Jurkat, Clone E6-1 (cell line): ENCODE data around the gene BYSL. TPM values are rescaled to one million over a fixed set of nuclear protein-coding genes. Genes with fewer than 3 reads are reported as not detected.

Experiments used
- DNase-seq: peaks from one replicate; pipeline ENCODE4 v3.0.0-alpha.2; 2011; ENCODE audit warnings: low read depth, low spot score
- H3K4me3 ChIP-seq: 2 replicates; pipeline ENCODE4 v1.5.1; 2011; ENCODE audit warnings: mild to moderate bottlenecking, low read length, control low read depth, moderate library complexity
- polyA plus RNA-seq: library from polyadenylated mRNA; unstranded; fragments of >200 nt; gene quantifications from one replicate; pipeline ENCODE4 v1.2.1, GENCODE V29; 2012; ENCODE audit warnings: missing spikeins; ENCODE audit not compliant: insufficient read length, insufficient read depth

Gene BYSL, protein sequence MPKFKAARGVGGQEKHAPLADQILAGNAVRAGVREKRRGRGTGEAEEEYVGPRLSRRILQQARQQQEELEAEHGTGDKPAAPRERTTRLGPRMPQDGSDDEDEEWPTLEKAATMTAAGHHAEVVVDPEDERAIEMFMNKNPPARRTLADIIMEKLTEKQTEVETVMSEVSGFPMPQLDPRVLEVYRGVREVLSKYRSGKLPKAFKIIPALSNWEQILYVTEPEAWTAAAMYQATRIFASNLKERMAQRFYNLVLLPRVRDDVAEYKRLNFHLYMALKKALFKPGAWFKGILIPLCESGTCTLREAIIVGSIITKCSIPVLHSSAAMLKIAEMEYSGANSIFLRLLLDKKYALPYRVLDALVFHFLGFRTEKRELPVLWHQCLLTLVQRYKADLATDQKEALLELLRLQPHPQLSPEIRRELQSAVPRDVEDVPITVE
- 87.7 TPM for polyA plus RNA-seq

- peak within 1 kb of the TSS; percentile 68 for H3K4me3 ChIP-seq
- peak; percentile 92 for DNase-seq
These were observed at the start of gene BYSL, which contains the start of gene MED20 for GRCh38 chr6:41920921-41921711. Gene BYSL, plus strand, starts transcription at chr6:41921499. Its CDS starts 64 bp downstream, at chr6:41921563. Gene MED20, minus strand, starts transcription at chr6:41921139. Its CDS starts 121 bp downstream, at chr6:41921018.

DNA sequence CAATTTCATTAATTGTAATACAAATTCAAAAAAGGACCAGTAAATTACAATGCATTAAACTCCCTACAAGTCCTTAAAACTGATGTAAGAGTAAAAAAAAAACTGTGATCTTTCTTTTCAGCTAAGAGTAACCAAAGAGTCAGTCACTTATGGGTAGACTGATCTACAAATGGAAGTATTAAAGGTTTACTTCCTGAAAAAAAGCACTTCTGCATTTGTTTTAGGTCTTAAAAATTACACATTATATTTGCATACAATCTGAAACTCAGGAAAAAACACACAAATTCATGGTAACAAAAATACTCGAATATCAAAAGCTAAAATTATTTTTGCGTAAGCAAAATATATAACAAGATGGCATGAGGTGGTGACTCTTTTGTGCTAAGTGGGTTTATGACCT, 49.6 kb upstream of the BYSL start:
- no peak for DNase-seq
- no peak overlapping the region for H3K4me3 ChIP-seq

GRCh38 chr6:41872147-41872546, 49.2 kb upstream of the BYSL start:
- H3K4me3 ChIP-seq: no peak overlapping the region
- no peak for DNase-seq

DNA sequence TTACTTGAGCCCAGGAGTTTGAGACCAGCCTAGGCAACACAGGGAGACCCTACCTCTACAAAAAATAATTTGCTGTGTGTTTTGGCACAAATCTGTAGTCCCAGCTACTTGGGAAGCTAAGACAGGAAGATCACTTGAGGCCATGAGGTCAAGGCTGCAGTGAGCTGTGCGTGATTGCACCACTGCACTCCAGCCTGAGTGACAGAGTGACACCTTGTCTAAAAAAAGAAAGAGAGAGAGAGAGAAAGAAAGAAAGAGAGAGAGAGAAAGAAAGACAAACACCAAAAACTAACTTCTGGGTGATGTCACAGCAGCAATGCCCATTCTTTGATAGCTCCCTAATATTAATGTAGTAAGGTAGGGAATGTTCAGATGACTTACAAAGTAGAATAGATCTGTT, 46.6 kb upstream of the BYSL start:
- H3K4me3 ChIP-seq: no peak overlapping the region
- DNase-seq: no peak

DNA sequence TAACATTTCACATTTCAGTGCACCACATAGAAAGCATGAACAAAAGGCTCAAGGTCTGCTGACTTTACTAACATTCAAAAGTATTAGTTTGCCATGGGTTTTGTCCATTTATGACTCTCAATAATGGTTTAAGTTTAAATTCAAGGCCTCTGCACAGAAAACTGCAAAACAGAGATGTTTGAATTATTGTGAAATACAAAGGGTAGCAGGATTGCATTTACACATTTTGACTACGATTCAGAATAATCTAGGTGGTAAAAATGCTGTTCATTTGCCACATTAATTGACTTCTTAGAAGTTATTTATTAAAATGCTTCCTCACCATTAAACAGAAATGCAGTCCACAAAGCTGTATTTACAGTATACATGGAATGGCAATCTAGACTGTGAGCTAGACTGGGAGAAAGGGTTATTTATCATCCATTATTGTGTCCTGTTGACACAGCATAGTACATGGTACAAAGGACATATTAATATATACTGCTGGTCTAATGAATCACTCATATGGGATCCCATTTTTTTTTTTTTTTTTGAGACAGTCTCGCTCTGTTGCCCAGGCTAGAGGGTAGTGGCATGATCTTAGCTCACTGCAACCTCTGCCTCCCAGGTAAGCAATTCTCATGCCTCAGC, 44.1 kb upstream of the BYSL start:
- DNase-seq: no peak
- H3K4me3 ChIP-seq: no peak overlapping the region

DNA sequence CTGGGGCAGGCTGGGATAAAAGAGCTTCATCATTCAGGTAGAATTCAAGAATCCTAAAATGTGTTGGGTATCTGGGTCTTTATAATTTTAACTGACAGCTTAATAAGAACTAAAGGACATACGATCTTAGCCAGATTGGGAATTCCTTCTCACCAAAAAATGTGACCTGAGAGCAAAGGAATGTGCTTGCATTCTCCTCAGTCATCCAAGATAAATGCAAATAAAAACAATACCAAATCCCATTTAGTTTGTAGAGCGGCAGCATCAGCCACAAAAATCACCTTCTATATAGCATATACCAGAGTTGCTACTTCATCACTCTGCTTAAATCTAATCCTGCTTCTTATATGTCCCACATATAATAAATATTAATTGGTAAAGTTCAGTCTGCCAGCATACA, 43.1 kb upstream of the BYSL start:
- H3K4me3 ChIP-seq: no peak overlapping the region
- no peak for DNase-seq

DNA sequence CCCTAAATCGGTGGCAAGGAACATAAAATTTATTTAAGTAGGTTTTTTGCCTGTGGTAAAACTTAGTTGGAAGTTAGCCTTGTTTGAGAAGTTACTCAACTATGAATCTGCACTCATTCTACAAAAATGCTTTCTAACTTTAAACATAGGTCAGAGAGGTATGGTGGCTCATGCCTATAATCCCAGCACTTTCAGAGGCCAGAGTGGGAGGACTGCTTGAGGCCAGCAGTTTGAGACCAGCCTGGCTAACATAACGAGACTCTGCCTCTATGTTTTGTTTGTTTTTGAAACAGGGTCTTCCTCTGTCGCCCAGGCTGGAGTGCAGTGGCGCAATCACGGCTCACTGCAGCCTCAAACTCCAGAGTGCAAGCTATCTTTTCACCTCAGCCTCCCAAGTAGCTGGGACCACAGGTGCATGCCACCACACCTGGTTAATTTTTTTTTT, 42.3 kb upstream of the BYSL start:
- no peak for DNase-seq
- H3K4me3 ChIP-seq: no peak overlapping the region

GRCh38 chr6:41881506-41881905, 39.8 kb upstream of the BYSL start:
- no peak overlapping the region for H3K4me3 ChIP-seq
- DNase-seq: no peak

DNA sequence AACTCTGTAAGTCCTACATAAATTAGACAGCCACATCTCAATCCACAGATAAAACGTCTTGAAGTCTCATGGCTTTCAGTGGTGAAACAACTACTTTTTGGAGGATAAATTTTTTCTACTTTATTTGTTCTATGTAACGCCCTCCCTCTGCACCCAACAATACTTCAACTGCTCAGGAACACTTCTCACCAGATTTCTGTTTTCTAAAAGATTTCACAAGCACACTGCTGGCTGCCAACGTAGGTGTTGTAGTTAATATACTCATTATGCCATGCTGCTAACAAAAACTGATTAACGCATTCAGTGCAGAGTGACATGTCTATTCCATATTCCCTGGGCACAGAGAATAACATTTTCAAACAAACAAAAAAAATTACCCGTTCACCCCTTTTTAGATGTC, 36.3 kb upstream of the BYSL start:
- DNase-seq: no peak
- no peak overlapping the region for H3K4me3 ChIP-seq

GRCh38 chr6:41885930-41886329, 35.4 kb upstream of the BYSL start:
- H3K4me3 ChIP-seq: no peak overlapping the region
- DNase-seq: no peak

DNA sequence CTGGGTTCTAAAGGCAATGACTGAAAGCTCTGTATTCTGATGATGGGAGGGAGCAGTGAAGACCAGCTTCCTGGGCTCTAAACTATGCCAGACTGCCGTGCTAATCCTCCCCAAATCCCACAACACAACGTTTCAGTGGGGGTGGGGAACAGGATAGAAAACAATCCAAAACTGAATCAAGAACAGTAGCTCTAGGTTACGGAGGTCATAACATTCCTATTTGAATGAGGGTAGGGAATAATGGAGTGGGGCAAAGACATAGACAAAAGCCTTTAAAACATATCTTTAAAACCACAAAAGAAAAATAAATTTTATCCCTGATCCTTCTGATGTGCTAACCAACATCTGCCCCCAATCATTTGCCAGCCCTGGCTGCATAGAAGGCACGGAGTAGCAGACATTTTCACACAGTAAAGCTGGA, 34.0 kb upstream of the BYSL start:
- DNase-seq: no peak
- no peak overlapping the region for H3K4me3 ChIP-seq

DNA sequence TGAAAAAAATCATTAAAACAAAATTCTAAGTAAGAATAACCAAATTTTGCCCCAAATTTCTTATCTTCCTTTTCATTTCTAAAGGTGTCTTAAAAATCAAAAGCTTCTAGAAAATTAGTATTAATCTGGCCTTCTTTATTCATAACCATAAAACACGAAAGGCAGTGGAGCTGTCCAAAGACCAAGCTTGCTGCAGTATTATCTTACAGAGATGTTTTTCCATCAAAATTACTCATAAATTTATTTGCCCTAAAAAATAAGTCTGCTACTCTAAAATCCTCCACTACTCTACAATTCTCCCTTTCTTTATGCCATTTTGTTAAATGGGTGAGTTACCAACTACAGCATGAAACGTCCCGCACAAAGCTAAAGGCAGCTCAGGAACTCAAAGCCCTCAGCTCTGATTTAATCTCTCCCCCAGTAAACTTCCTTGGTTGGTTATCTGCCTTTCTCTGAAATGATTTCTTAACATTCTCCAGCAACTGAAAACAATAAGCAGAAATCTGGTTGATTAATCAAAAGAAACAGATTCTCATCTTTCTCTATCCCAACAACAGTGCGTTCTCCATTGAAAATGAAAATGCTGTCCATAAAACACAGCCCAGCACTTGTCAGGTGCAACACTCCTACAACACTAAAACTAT, 28.3 kb upstream of the BYSL start:
- DNase-seq: peak; percentile 12
- H3K4me3 ChIP-seq: no peak overlapping the region

DNA sequence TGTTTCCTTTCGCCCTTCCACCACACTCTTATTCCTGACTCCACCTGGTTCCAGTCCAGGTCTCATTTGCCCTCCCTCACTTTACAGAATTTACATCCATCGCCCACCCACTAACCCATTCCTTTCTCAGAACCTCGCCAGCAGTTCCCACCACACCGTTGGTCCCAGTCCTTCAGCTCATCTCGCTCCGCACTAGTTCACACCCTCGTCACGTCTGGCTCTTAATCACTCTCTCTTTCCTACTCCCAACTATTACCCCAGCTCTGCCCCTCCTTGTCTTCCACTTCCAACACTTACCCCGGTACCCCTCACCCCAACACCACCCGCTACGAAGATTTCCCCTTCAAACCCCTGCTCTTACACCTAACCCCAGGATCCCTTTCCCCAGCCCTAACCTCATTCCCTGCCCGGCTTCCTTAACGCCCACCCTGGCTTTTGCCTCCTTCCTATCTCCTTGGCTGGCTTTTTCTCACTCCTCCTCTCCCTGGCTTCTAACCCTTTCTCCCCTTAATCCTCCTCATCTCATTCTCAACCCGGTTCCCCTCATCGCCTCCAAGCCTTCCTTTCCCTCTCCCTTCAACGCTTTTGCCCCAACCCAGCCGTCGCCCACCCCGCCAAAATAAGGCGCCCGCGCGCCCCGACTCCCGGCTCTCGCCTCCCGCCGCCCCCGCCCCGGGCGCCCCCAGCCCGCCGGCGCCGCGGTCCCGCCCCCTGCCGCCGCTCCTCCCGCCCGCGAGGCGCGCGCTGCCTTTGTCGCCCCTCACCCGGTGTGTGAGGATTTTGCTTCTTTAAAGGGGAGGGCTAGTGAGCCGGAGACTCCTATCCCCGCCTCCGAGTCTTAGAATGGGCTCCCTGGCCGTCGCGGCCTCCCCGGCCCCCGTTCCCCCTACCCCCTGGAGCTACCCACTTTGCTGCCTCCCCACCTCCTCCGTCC, 26.7 kb upstream of the BYSL start:
- H3K4me3 ChIP-seq: peak overlapping the region; percentile 95
- no peak for DNase-seq

GRCh38 chr6:41895300-41896233, 25.7 kb upstream of the BYSL start, which contains the start of gene USP49:
Gene USP49, minus strand, starts transcription at chr6:41895375. Its CDS starts 88,392 bp downstream, at chr6:41806983.
- DNase-seq: peak; percentile 87

DNA sequence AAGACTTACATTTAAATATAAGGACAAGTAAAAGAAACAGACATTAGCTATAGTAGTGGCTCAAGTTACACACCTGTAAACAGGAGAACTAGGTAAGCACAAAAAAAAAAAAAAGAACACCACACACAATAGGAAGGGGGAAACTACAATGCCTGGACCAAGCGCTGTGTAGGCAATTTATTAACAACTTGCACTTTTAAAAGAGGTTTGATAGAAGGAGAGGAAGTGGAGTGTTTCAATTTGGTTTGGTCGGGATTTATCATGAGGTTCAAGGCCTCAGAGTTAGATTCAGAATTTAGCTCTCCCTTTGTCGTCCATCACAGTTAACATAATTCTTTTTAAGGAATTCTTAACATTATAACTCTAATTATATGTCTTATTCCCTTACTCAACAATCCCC, 25.0 kb upstream of the BYSL start:
- DNase-seq: no peak
- H3K4me3 ChIP-seq: peak overlapping the region; percentile 95

More at GRCh38 chr6:41895300-41896233, 25.7 kb upstream of the BYSL start, which contains the start of gene USP49:
- H3K4me3 ChIP-seq: peak within 1 kb of the TSS; percentile 95

DNA sequence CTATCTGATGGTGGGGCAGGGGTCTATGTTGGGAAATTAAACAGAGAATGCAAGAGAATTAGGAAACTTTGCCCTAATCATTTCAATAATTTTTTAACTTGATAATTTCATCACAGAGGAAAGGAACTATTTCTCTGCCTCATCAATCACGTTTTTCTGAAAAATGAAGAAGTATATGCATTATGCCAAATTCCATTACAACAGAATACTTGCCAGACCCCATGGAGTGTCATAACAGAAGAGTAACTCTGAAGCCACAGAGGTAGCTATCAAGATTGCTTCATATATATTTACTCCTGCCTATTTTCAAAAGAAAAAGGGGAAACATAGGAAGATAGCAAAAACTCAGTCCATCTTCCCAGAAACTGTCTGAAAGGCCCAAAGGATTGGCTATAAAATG, 20.4 kb upstream of the BYSL start:
- DNase-seq: no peak
- H3K4me3 ChIP-seq: no peak overlapping the region
